Measurements from ENCODE around the gene PRKCQ.

Gene PRKCQ

GRCh38 chr10:6530211-6530840, 49.8 kb downstream of the PRKCQ start:
- no peak overlapping the region for H3K4me3 ChIP-seq (ENCODE audit: low read depth, low read length)
- TF ChIP-seq CTCF (IDR thresholded peaks at IDR 0.05; ENCODE audit: low read depth, low read length) = no peak

GRCh38 chr10:6528198-6528950, 51.7 kb downstream of the PRKCQ start:
- no peak for TF ChIP-seq CTCF (IDR thresholded peaks at IDR 0.05; ENCODE audit: low read depth, low read length)
- H3K4me3 ChIP-seq (ENCODE audit: low read depth, low read length) = no peak overlapping the region

- no peak overlapping the region for H3K4me3 ChIP-seq (ENCODE audit: low read depth, low read length)
- no peak for TF ChIP-seq CTCF (IDR thresholded peaks at IDR 0.05; ENCODE audit: low read depth, low read length)
These were observed 54.4 kb downstream of the PRKCQ start for GRCh38 chr10:6525599-6526165.

GRCh38 chr10:6522230-6522629, 57.8 kb downstream of the PRKCQ start:
- no peak overlapping the region for H3K4me3 ChIP-seq (ENCODE audit: low read depth, low read length)
- TF ChIP-seq CTCF (IDR thresholded peaks at IDR 0.05; ENCODE audit: low read depth, low read length) = no peak

- H3K4me3 ChIP-seq (ENCODE audit: low read depth, low read length) = no peak overlapping the region
- TF ChIP-seq CTCF (IDR thresholded peaks at IDR 0.05; ENCODE audit: low read depth, low read length) = no peak
These were observed 59.9 kb downstream of the PRKCQ start for GRCh38 chr10:6520138-6520537.

GRCh38 chr10:6518791-6519429, 61.2 kb downstream of the PRKCQ start:
- no peak for TF ChIP-seq CTCF (IDR thresholded peaks at IDR 0.05; ENCODE audit: low read depth, low read length)

GRCh38 chr10:6516929-6517284, 63.2 kb downstream of the PRKCQ start:
- H3K4me3 ChIP-seq (ENCODE audit: low read depth, low read length) = no peak overlapping the region
- TF ChIP-seq CTCF (IDR thresholded peaks at IDR 0.05; ENCODE audit: low read depth, low read length) = no peak

More at GRCh38 chr10:6518791-6519429, 61.2 kb downstream of the PRKCQ start:
- H3K4me3 ChIP-seq (ENCODE audit: low read depth, low read length) = no peak overlapping the region
